HG03571 (cell line): Measurements from ENCODE around the gene MECP2.

ENCODE experiments used
- ATAC-seq: cut with Tn5 transposase; IDR thresholded peaks from one replicate; pipeline ENCODE4 v1.9.1; 2021; ENCODE audit not compliant: unreplicated experiment

The MECP2 gene

DNA sequence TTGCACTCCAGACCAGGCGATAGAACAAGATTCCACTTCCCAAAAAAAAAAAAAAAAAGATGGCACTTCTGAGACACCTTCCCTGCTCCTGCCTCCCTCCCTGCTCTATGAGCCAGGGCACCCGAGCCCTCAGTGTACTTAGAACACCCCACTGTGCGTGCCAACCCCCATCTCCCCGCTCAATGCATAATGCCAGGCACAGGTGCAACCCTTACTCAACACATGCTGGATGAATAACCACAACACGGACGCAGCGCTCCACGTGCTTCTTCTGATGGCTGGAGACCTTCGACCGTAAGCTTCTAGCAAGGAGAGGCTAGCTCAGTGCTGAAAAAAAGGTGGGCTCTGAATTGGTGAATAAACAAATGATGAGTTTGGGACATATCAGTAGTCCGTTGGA lies 57.9 kb downstream of the MECP2 start:
- no peak for ATAC-seq

- ATAC-seq = no peak
These were observed 58.9 kb downstream of the MECP2 start for GRCh38 chrX:154038656-154039055.

DNA sequence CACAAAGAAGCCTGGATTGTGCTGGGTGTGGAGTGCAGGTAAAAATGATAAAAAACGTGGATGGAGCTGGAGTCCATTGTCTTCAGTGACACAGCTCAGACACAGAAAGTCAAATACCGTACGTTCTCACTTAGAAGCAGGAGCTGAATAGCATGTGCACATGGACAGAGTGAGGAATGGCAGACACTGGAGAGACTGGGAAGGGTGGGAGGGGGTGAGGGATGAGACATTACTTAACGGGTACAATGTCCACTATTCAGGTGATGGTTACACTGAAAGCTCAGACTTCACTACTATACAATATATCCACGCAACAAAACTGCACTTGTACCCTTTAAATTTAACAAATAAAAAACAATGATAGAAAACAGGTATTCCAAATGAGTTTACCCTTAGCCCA lies 59.8 kb downstream of the MECP2 start:
- no peak for ATAC-seq

GRCh38 chrX:154036513-154036912 lies 61.0 kb downstream of the MECP2 start:
- no peak for ATAC-seq

- no peak for ATAC-seq
These were observed 63.7 kb downstream of the MECP2 start for GRCh38 chrX:154033848-154034247.

DNA sequence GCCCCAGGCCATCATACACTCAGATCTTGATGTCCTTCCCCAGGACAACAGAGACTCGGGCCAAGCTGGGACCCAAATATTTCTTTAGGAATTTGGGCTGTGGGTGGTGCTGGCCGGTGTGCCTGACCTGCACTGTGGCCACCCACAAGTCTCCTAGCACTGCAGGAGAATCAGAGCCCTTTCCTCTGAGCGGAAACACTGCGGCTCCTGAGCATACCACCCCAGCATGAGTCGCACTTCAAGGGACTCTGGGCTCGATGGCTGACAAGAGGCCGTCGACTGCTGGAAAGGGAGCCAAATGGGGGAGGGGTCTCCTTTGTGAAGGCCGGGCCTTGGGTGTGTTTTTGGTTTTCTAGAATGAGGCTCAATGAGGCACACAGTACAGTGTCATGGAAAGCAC lies 64.9 kb downstream of the MECP2 start:
- no peak for ATAC-seq

DNA sequence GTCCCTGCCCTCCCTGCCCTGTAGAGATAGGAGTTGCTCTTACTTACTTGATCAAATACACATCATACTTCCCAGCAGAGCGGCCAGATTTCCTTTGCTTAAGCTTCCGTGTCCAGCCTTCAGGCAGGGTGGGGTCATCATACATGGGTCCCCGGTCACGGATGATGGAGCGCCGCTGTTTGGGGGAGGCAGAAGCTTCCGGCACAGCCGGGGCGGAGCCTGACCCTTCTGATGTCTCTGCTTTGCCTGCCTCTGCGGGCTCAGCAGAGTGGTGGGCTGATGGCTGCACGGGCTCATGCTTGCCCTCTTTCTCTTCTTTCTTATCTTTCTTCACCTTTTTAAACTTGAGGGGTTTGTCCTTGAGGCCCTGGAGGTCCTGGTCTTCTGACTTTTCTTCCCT lies 65.4 kb downstream of the MECP2 start:
- no peak for ATAC-seq

DNA sequence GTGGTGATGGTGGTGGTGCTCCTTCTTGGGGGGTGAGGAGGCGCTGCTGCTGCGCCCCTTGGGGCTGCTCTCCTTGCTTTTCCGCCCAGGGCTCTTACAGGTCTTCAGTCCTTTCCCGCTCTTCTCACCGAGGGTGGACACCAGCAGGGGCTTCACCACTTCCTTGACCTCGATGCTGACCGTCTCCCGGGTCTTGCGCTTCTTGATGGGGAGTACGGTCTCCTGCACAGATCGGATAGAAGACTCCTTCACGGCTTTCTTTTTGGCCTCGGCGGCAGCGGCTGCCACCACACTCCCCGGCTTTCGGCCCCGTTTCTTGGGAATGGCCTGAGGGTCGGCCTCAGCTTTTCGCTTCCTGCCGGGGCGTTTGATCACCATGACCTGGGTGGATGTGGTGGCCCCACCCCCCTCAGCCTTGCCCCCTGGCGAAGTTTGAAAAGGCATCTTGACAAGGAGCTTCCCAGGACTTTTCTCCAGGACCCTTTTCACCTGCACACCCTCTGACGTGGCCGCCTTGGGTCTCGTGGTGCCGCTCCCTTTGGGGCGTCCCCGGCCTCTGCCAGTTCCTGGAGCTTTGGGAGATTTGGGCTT lies 66.7 kb downstream of the MECP2 start:
- ATAC-seq = no peak

- no peak for ATAC-seq
These were observed 67.3 kb downstream of the MECP2 start for GRCh38 chrX:154030266-154030665.

GRCh38 chrX:154029439-154029838 lies 68.1 kb downstream of the MECP2 start:
- ATAC-seq = no peak

- no peak for ATAC-seq
These were observed 68.9 kb downstream of the MECP2 start for GRCh38 chrX:154028502-154029184.

DNA sequence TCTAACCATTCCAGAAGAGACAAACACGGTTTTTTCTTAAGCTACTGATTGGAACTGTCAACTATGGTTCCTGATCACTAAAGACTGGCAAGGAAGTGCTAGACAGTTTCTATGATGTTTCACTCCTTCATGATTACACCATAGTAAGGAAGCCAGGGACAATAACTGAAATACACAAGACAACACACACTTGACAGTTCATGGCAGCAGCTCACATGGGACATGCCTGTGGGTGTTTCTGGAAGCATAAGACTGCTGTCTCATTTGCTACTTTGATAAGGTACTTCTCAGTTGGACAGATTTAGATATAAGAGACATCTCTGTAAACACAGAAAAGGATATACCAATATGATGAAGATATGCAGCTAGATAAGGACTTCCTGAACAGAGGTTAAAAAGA lies 69.5 kb downstream of the MECP2 start:
- ATAC-seq = no peak

GRCh38 chrX:154027022-154027402 lies 70.5 kb downstream of the MECP2 start:
- ATAC-seq = no peak

GRCh38 chrX:154026136-154027021 lies 71.1 kb downstream of the MECP2 start:
- no peak for ATAC-seq

GRCh38 chrX:154025230-154025629 lies 72.3 kb downstream of the MECP2 start:
- ATAC-seq = no peak

- ATAC-seq = no peak
These were observed 73.2 kb downstream of the MECP2 start for GRCh38 chrX:154024271-154024670.

GRCh38 chrX:154023276-154024000 lies 74.1 kb downstream of the MECP2 start:
- ATAC-seq = no peak

DNA sequence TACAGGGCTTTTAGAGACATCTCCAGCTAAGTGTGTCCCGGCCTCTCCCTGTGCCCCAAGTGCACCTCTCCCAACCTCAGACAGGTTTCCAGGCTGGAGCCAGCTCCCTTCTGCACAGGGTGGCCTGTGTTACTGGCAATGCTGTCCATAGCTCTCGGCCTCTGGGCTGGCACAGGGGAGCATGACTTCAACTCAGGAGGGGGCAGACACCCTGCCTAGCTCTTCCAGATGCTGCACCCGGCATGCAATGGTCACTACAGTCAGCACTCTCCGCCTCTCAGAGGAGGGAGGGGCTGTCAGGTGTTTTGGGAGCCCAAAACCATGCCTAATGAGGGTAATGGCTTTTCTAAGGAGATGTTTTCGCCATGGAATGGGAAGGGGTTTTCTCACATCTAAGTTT lies 75.4 kb downstream of the MECP2 start:
- ATAC-seq = no peak

DNA sequence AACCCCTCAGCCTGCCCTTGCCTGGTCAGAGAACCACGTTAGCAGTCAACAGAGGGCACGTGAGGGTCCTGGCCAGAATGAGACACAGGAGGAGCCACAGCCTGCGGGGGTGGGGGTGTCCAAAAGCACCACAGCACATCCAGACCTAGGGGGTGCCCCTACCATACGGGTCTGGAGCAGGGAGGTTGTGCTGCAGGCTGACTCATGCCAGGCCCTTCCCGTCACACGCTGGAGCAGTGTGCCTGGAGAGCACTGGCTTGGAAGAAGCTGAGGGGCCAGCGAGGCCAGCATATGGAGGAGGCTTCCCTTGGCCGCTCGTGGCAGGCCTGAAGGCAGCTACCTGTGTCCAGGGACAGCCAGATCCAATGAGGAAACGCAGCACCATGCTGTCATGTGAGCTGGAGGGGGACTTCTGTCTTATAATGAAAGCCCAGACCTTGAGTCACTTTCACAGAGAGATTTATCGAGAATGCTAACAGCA lies 76.3 kb downstream of the MECP2 start:
- no peak for ATAC-seq

- no peak for ATAC-seq
These were observed 76.9 kb downstream of the MECP2 start for GRCh38 chrX:154020536-154021115.
